Activated CD4-positive, alpha-beta memory T cell treated with anti-CD3 and anti-CD28 coated beads for 36 hours (primary cell): ENCODE data around the gene ELK3. TPM values are rescaled to one million over a fixed set of nuclear protein-coding genes. Genes with fewer than 3 reads are reported as not detected.

Source experiments
- CTCF ChIA-PET: fragments of 350-600 bp; sonication (Branson Sonifier 250); formaldehyde crosslinking; loops from one replicate; lab custom pipeline; 2021; ENCODE audit warnings: antibody characterized with exemption, inconsistent platforms; lab: Charles Lee
- POLR2A ChIA-PET: fragments of 350-600 bp; sonication (Branson Sonifier 250); formaldehyde crosslinking; loops from one replicate; lab custom pipeline; 2021; ENCODE audit warnings: antibody characterized with exemption; lab: Charles Lee
- DNase-seq: peaks from one replicate; pipeline ENCODE4 v3.0.0-alpha.2; 2020
- H3K27ac Mint-ChIP-seq: one replicate; pipeline ENCODE4 v1.8.0; 2021; ENCODE audit warnings: mixed read lengths
- H3K27me3 Mint-ChIP-seq: one replicate; pipeline ENCODE4 v1.8.0; 2021; ENCODE audit warnings: mixed read lengths
- H3K36me3 Mint-ChIP-seq: one replicate; pipeline ENCODE4 v1.8.0; 2021; ENCODE audit warnings: mixed read lengths
- H3K4me1 Mint-ChIP-seq: one replicate; pipeline ENCODE4 v1.8.0; 2021; ENCODE audit warnings: low read depth, mixed read lengths
- H3K4me3 Mint-ChIP-seq: one replicate; pipeline ENCODE4 v1.8.0; 2021; ENCODE audit warnings: mild to moderate bottlenecking, mixed read lengths
- H3K9me3 Mint-ChIP-seq: one replicate; pipeline ENCODE4 v1.8.0; 2021; ENCODE audit warnings: mixed read lengths
- intact Hi-C: fragments of 100-400 bp; cut with micrococcal nuclease; formaldehyde crosslinking; loops from one replicate; pipeline ENCODE4 v1.15.1; 2023
- total RNA-seq, 2 experiments: library from RNA; stranded (reverse); gene quantifications; one replicate each; pipeline ENCODE4 v1.2.3, GENCODE V29; 2021

ELK3 gene
- total RNA-seq, 2 experiments from 2014 or later: 23.9 to 24.1 TPM

GRCh38 chr12:96235484-96235826 is 41.3 kb downstream of the ELK3 start:
- peaks cover 20% of the 10 kb centered on the region for H3K36me3 Mint-ChIP-seq
- DNase-seq: no peak
- no peaks in the 10 kb centered on the region for H3K9me3 Mint-ChIP-seq
- no peak overlapping the region for H3K27ac Mint-ChIP-seq
- intact Hi-C loops: no loop called here
- CTCF ChIA-PET: no interaction called here
- POLR2A ChIA-PET: no interaction called here
- peaks cover 63% of the 10 kb centered on the region for H3K4me1 Mint-ChIP-seq
- H3K27me3 Mint-ChIP-seq: no peaks in the 10 kb centered on the region
- no peak overlapping the region for H3K4me3 Mint-ChIP-seq

GRCh38 chr12:96236221-96236822 is 42.1 kb downstream of the ELK3 start:
- H3K27me3 Mint-ChIP-seq: no peaks in the 10 kb centered on the region
- intact Hi-C loops: no loop called here
- H3K4me1 Mint-ChIP-seq: peaks cover 71% of the 10 kb centered on the region
- ChIA-PET POLR2A (interaction anchor here (1.6 kb wide), 1 partner anchor 59 kb away, joined by 5 read pairs; no protein-coding TSS in a partner anchor), CTCF (interaction anchor here (1.5 to 1.8 kb wide), 2 partner anchors 164 to 175 kb away, joined by 5 to 6 read pairs; partner anchors contain the start of gene CDK17)
- no peak overlapping the region for H3K4me3 Mint-ChIP-seq
- H3K9me3 Mint-ChIP-seq: no peaks in the 10 kb centered on the region
- H3K36me3 Mint-ChIP-seq: peaks cover 20% of the 10 kb centered on the region
- DNase-seq: peak; percentile 40
- H3K27ac Mint-ChIP-seq: peak overlapping the region; percentile 18

- H3K36me3 Mint-ChIP-seq: peaks cover 16% of the 10 kb centered on the region
- no peaks in the 10 kb centered on the region for H3K9me3 Mint-ChIP-seq
- H3K27ac Mint-ChIP-seq: peak overlapping the region; percentile 66
- intact Hi-C loops: no loop called here
- H3K27me3 Mint-ChIP-seq: no peaks in the 10 kb centered on the region
- ChIA-PET CTCF (interaction anchor here (1.0 to 1.8 kb wide), 4 partner anchors 22 to 209 kb away, joined by 3 to 6 read pairs (median 6); partner anchors contain the start of gene CDK17), POLR2A (interaction anchor here (1.0 to 2.0 kb wide), 3 partner anchors 29 to 60 kb away, joined by 3 to 6 read pairs (median 5); no protein-coding TSS in a partner anchor)
- peaks cover 73% of the 10 kb centered on the region for H3K4me1 Mint-ChIP-seq
- DNase-seq: no peak
- no peak overlapping the region for H3K4me3 Mint-ChIP-seq
Observed at GRCh38 chr12:96237035-96237434, 42.9 kb downstream of the ELK3 start.

- no peaks in the 10 kb centered on the region for H3K9me3 Mint-ChIP-seq
- ChIA-PET CTCF (interaction anchor here (0.7 to 1.8 kb wide), 6 partner anchors 21 to 279 kb away, joined by 3 to 6 read pairs (median 4); partner anchors contain the start of gene CDK17), POLR2A (interaction anchor here (1.0 to 2.0 kb wide), 4 partner anchors 29 to 161 kb away, joined by 3 to 6 read pairs (median 4); no protein-coding TSS in a partner anchor)
- peak; percentile 79 for DNase-seq
- peaks cover 15% of the 10 kb centered on the region for H3K36me3 Mint-ChIP-seq
- peaks cover 78% of the 10 kb centered on the region for H3K4me1 Mint-ChIP-seq
- no peaks in the 10 kb centered on the region for H3K27me3 Mint-ChIP-seq
- peak overlapping the region; percentile 66 for H3K27ac Mint-ChIP-seq
- H3K4me3 Mint-ChIP-seq: peak overlapping the region; percentile 18
- intact Hi-C loops: no loop called here
Observed at GRCh38 chr12:96237465-96238077, 43.4 kb downstream of the ELK3 start.

GRCh38 chr12:96238336-96239047 is 44.3 kb downstream of the ELK3 start:
- ChIA-PET POLR2A (interaction anchor here (0.7 to 2.0 kb wide), 5 partner anchors 17 to 238 kb away, joined by 3 to 6 read pairs (median 3); no protein-coding TSS in a partner anchor), CTCF (interaction anchor here (1.2 to 1.8 kb wide), 3 partner anchors 22 to 177 kb away, joined by 4 to 8 read pairs (median 6); no protein-coding TSS in a partner anchor)
- Mint-ChIP-seq H3K4me3 (no peak overlapping the region), H3K27ac (peak overlapping the region; percentile 66), H3K36me3 (peaks cover 21% of the 10 kb centered on the region), H3K9me3 (no peaks in the 10 kb centered on the region), H3K4me1 (peaks cover 86% of the 10 kb centered on the region), H3K27me3 (no peaks in the 10 kb centered on the region)
- intact Hi-C loops: no loop called here
- DNase-seq: no peak

- ChIA-PET POLR2A (interaction anchor here (1.1 kb wide), 1 partner anchor 159 kb away, joined by 4 read pairs; no protein-coding TSS in a partner anchor), CTCF (no interaction called here)
- peaks cover 21% of the 10 kb centered on the region for H3K36me3 Mint-ChIP-seq
- H3K27ac Mint-ChIP-seq: no peak overlapping the region
- H3K4me1 Mint-ChIP-seq: peaks cover 74% of the 10 kb centered on the region
- DNase-seq: no peak
- no peaks in the 10 kb centered on the region for H3K27me3 Mint-ChIP-seq
- no peaks in the 10 kb centered on the region for H3K9me3 Mint-ChIP-seq
- H3K4me3 Mint-ChIP-seq: no peak overlapping the region
- intact Hi-C loops: no loop called here
Observed at GRCh38 chr12:96239711-96240635, 45.8 kb downstream of the ELK3 start.

- Mint-ChIP-seq H3K4me3 (no peak overlapping the region), H3K4me1 (peaks cover 68% of the 10 kb centered on the region), H3K27me3 (no peaks in the 10 kb centered on the region), H3K9me3 (no peaks in the 10 kb centered on the region), H3K36me3 (peaks cover 18% of the 10 kb centered on the region), H3K27ac (no peak overlapping the region)
- intact Hi-C loops: no loop called here
- ChIA-PET CTCF (no interaction called here), POLR2A (no interaction called here)
- no peak for DNase-seq
Observed at GRCh38 chr12:96240656-96241055, 46.5 kb downstream of the ELK3 start.

GRCh38 chr12:96241431-96241830 is 47.3 kb downstream of the ELK3 start:
- peaks cover 13% of the 10 kb centered on the region for H3K36me3 Mint-ChIP-seq
- POLR2A ChIA-PET: interaction anchor here (1.2 kb wide), 1 partner anchor 13 kb away, joined by 3 read pairs; no protein-coding TSS in a partner anchor

GRCh38 chr12:96241846-96242256 is 47.7 kb downstream of the ELK3 start:
- H3K36me3 Mint-ChIP-seq: peaks cover 14% of the 10 kb centered on the region
- intact Hi-C loops: loop anchor here (1.0 kb wide), 1 partner anchor 159 kb away; no protein-coding TSS in a partner anchor
- H3K4me3 Mint-ChIP-seq: peak overlapping the region; percentile 18
- DNase-seq: peak; percentile 80
- CTCF ChIA-PET: interaction anchor here (1.1 to 1.4 kb wide), 3 partner anchors 10 to 29 kb away, joined by 3 to 5 read pairs (median 3); no protein-coding TSS in a partner anchor
- POLR2A ChIA-PET: interaction anchor here (1.2 kb wide), 1 partner anchor 13 kb away, joined by 3 read pairs; no protein-coding TSS in a partner anchor
- peak overlapping the region; percentile 29 for H3K27ac Mint-ChIP-seq
- H3K9me3 Mint-ChIP-seq: no peaks in the 10 kb centered on the region
- H3K4me1 Mint-ChIP-seq: peaks cover 59% of the 10 kb centered on the region
- no peaks in the 10 kb centered on the region for H3K27me3 Mint-ChIP-seq

More at GRCh38 chr12:96241431-96241830, 47.3 kb downstream of the ELK3 start:
- intact Hi-C loops: no loop called here
- CTCF ChIA-PET: no interaction called here
- peak overlapping the region; percentile 18 for H3K4me3 Mint-ChIP-seq
- no peaks in the 10 kb centered on the region for H3K9me3 Mint-ChIP-seq
- peak overlapping the region; percentile 29 for H3K27ac Mint-ChIP-seq
- H3K27me3 Mint-ChIP-seq: no peaks in the 10 kb centered on the region
- peaks cover 61% of the 10 kb centered on the region for H3K4me1 Mint-ChIP-seq
- DNase-seq: no peak

GRCh38 chr12:96242597-96242996 is 48.4 kb downstream of the ELK3 start:
- DNase-seq: peak; percentile 11

More at GRCh38 chr12:96242597-96242996, 48.4 kb downstream of the ELK3 start:
- intact Hi-C loops: loop anchor here (1.0 kb wide), 1 partner anchor 159 kb away; no protein-coding TSS in a partner anchor
- ChIA-PET POLR2A (interaction anchor here (1.2 kb wide), 1 partner anchor 12 kb away, joined by 3 read pairs; no protein-coding TSS in a partner anchor), CTCF (interaction anchor here (0.6 to 1.4 kb wide), 4 partner anchors 9 to 274 kb away, joined by 3 to 5 read pairs (median 3); no protein-coding TSS in a partner anchor)
- Mint-ChIP-seq H3K27me3 (no peaks in the 10 kb centered on the region), H3K4me1 (peaks cover 57% of the 10 kb centered on the region), H3K36me3 (peaks cover 19% of the 10 kb centered on the region), H3K4me3 (no peak overlapping the region), H3K27ac (peak overlapping the region; percentile 61), H3K9me3 (no peaks in the 10 kb centered on the region)
